ENCODE results near the gene ST8SIA4.

Gene ST8SIA4

DNA sequence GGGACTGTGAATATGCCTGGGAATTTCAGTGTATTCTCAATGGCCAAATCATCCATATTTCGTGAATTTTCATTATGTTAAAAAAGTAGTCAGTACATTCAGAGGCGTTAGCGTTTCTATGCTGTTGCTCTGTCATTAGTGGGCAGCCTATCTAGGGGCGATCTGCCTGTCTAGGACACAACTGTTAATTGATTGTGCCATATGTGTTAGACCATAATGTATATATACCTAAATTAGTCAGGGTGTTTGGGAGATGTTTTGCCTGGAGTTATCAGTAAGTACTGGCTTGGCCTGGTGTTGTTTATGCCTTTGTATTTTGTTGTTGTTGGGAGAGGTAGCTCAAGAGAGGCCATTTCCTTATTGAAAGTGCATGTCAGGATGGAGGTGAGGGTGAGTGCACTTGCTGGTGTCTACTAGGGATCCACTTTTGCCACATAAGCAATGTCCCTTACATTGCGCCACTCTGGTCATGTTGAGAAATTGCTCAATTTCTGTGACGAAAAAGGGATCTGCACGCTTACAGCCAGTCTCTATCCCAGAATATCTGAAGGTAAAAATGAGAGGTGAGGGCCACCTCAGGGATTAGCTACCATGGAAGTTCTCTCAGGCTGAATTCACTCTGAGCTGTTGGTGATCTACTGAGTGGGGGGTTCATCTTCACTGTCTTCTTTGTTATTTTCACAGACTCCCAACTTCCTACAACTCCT lies 123.3 kb downstream of the ST8SIA4 start:
- DNase-seq, result no peak

- DNase-seq, result no peak
Measured at GRCh38 chr5:100777680-100778300, 125.3 kb downstream of the ST8SIA4 start.

DNA sequence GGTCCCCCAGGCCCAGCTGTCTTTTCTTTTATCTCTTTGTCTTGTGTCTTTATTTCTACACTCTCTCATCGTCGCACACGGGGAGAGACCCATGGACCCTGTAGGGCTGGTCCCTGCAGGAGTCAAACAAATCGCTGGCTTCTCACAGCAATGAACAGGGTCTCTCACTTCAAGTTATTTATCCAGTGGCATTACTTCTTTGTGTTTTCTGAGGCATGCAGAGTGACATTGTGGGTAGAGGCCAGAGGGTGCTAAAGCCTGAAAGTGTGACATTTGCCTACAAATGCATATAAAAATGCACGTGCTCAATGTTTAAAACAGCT lies 127.6 kb downstream of the ST8SIA4 start:
- no peak for DNase-seq

DNA sequence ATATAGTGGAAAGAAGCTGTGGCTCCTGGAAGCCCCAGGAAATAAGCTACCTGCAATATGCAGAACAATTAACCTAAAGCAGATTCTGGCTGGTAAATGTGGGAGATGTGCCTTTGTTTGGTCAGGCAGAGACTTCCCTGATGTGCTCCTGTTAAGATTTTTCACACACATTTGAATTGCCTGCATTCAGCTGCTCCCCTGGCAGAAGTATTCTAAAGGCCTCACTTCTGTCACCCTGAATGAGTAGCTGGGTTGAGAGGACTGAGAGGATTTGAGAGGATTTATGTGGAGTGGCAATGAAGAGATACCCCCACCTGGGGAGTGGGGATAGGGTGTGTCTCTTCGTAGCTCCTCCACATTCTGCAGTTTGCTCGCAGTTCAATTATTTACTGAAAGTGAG lies 130.5 kb downstream of the ST8SIA4 start:
- no peak for DNase-seq

- DNase-seq, result peak; percentile 9
Measured at GRCh38 chr5:100772006-100772405, 131.1 kb downstream of the ST8SIA4 start.

- DNase-seq, result no peak
Measured at GRCh38 chr5:100771181-100771580, 131.9 kb downstream of the ST8SIA4 start.

DNA sequence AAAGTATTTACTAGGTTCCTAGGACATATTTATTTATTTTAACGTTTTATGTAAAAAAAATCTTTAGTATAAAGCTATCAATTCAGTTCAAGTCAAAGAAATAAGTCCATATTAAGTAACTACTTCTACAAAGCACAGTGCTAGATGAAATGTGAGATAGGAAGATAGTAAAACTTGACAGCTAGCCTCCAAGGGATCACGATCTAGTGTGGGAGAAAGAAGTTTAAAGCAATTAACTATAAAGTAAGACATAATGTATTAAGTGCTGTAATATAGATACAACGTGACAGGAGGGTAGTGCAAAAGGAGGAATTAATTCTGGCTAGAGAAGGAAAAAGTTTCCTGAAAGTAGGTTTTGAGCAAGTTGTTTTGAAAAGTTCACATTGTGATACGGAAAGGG lies 134.9 kb downstream of the ST8SIA4 start:
- DNase-seq, result no peak

DNA sequence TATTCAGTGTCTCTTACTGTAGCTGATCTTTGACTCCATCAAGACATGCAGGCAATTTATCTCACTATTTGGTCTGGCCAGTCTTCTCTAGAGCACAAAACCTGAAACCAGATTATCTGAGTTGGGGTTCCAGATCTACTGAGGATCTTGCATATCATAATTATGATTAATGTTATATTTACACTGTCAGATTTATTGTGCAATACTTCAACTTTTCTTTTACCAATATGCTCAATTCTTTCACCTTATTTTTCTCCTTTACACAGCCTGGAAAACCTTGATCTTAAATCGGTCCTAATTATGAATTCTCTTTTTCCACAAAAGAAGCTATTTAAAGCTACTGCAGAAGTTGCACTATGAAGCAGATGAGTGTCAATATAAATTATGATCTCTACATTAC lies 140.1 kb downstream of the ST8SIA4 start:
- DNase-seq, result no peak

DNA sequence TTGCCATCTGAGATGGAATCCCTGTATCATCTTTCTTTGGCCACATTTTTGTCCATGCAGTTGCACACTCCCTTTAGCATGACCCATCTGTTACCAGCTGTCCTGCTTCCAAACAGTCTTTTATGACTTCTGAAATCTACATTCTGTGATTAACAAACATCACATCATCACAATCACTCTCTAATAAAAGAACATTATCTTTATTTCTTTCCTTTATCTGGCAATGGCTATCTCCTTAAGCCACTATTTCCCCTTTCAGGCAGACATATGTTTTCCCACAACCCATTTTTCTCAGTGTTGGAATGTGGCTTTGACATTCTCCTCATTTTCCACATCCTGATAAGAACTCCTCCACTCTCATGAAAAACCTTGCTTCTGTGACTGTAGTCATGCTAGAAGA lies 141.0 kb downstream of the ST8SIA4 start:
- DNase-seq, result no peak

- DNase-seq, result no peak
Measured at GRCh38 chr5:100761192-100761591, 141.9 kb downstream of the ST8SIA4 start.

DNA sequence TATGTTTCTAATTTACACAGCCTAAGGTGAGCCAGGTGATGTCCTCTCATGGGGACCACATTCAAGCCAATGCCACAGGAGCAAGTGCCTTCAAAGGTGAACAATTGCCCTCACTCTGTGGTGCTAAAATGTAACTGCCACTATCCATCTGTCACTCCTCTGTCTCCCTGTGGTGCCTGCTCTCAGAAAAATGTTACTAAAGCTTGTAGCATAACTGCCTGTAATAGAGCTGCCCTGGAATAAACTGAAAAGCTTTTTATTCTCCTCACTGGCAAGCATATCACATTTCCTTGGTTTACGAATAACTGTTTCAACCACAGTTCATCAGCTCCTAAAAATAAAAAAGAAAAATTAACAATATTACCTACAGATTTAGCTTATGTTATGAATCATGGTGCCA lies 142.4 kb downstream of the ST8SIA4 start:
- DNase-seq, result no peak

DNA sequence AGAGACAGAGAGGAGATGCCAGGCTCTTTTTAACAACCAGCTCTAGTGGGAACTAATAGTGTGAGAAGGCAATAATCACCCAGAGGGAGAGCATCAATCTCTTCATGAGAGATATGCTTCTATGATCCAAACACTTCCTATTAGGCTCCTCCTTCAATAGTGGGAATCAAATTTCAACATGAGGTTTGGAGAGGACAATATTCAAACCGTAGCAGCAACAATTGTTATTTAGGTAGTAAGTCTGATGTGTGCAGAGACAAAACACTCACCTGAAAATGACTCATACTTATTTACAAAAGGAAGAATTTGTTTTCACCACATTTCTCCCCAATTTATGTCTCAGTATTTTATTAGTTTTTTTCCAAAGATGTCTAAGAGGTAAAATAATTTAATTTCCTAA lies 144.3 kb downstream of the ST8SIA4 start:
- peak; percentile 15 for DNase-seq

DNA sequence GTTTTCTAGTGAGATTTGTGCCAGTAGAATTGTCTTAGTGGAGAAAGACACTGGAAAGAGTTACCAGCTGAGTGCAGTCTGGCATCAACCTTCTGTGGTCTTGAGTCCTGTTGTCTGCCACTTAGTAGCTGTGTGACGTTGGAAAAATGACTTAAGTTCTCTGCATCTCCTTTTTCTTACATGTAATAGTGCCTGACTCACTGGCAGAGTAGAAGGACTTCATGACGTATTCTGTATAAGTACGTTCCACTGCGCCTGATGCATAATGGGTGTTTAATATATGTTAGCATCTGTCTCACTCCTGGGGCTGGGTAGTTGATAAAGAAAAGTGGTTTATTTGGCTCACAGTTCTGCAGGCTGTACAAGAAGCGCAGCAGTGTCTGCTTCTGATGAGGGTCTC lies 144.8 kb downstream of the ST8SIA4 start:
- no peak for DNase-seq

GRCh38 chr5:100757618-100758017 lies 145.5 kb downstream of the ST8SIA4 start:
- DNase-seq, result no peak
